ENCODE data around the gene HIF3A.

The HIF3A gene

GRCh38 chr19:46284635-46285034 lies 12.2 kb upstream of the HIF3A start:
- no peak overlapping the region for H3K4me3 ChIP-seq (ENCODE audit: low read depth, low read length)
- TF ChIP-seq, protein P1, sequence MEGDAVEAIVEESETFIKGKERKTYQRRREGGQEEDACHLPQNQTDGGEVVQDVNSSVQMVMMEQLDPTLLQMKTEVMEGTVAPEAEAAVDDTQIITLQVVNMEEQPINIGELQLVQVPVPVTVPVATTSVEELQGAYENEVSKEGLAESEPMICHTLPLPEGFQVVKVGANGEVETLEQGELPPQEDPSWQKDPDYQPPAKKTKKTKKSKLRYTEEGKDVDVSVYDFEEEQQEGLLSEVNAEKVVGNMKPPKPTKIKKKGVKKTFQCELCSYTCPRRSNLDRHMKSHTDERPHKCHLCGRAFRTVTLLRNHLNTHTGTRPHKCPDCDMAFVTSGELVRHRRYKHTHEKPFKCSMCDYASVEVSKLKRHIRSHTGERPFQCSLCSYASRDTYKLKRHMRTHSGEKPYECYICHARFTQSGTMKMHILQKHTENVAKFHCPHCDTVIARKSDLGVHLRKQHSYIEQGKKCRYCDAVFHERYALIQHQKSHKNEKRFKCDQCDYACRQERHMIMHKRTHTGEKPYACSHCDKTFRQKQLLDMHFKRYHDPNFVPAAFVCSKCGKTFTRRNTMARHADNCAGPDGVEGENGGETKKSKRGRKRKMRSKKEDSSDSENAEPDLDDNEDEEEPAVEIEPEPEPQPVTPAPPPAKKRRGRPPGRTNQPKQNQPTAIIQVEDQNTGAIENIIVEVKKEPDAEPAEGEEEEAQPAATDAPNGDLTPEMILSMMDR (IDR thresholded peaks at IDR 0.05; ENCODE audit: borderline replicate concordance, insufficient read depth, low read depth, low read length): no peak

DNA sequence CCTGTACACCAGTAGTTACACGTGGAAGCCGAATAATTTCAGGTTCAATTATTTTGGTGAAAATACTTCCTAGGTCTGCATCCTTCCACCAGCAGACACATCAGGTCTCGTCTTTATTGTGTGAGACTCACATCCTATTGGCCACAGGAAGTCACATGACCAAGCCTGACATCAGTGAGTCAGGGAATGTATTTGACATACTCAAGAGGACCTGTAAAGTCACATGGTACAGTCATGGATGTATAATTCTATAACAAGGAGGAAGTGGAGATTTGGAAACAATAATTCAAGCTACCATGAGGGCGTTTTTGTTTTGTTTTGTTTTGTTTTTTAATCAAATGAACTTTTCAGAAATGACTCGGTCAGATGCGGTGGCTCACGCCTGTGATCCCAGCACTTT lies 9.3 kb upstream of the HIF3A start:
- no peak overlapping the region for H3K4me3 ChIP-seq (ENCODE audit: low read depth, low read length)
- TF ChIP-seq, protein P1 (IDR thresholded peaks at IDR 0.05; ENCODE audit: borderline replicate concordance, insufficient read depth, low read depth, low read length): no peak

DNA sequence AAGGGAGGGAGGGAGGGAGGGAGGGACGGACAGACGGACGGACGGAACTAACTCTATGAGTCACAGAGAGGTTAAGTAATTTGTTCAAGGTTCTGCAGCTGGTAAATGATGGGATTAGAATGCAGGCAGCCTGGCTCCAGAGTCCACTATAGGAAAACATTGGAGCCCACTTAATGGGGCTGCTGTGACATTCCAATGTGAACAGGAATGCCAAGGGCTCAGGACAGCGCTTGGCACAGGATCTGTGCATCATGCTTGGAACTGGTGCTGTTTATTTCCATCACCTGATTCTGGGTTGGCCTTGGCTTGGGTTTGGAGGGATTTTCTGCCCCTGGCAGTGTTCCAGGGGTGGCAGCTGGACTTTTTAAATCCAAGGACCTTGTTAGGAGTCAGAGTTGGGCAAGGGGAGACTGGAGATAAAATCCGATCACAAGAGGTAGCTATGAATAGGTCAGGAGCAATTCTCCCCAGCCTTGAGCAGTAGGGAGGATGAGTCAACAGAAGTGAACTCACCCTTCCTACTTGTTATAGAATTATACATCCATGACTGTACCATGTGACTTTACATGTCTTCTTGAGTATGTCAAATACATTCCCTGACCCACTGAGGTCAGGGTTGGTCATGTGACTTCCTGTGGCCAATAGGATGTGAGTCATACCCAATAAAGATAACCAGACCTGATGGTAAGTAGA lies 7.8 kb upstream of the HIF3A start:
- TF ChIP-seq, protein P1 (IDR thresholded peaks at IDR 0.05; ENCODE audit: borderline replicate concordance, insufficient read depth, low read depth, low read length): no peak
- H3K4me3 ChIP-seq (ENCODE audit: low read depth, low read length): no peak overlapping the region

- H3K4me3 ChIP-seq (ENCODE audit: low read depth, low read length): no peak overlapping the region
- TF ChIP-seq, protein P1 (IDR thresholded peaks at IDR 0.05; ENCODE audit: borderline replicate concordance, insufficient read depth, low read depth, low read length): no peak
Measured at GRCh38 chr19:46289724-46290619, 6.9 kb upstream of the HIF3A start.

DNA sequence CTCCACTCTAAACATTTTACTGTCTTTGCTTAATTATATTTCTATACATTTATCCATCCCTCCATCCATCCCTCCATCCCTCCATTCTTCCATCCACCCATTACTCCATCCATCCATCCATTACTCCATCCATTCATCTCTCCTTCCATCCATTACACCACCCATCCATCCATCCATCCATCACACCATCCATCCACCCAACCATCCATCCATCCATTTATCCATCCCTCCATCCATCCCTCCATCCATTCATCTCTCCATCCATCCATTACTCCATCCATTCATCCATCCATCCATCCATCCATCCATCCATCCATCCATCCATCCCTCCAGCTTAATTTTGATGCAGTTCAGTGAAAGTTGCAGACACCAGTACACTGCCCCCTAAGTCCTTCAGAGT lies 5.0 kb upstream of the HIF3A start:
- TF ChIP-seq, protein P1 (IDR thresholded peaks at IDR 0.05; ENCODE audit: borderline replicate concordance, insufficient read depth, low read depth, low read length): no peak
- H3K4me3 ChIP-seq (ENCODE audit: low read depth, low read length): no peak overlapping the region

DNA sequence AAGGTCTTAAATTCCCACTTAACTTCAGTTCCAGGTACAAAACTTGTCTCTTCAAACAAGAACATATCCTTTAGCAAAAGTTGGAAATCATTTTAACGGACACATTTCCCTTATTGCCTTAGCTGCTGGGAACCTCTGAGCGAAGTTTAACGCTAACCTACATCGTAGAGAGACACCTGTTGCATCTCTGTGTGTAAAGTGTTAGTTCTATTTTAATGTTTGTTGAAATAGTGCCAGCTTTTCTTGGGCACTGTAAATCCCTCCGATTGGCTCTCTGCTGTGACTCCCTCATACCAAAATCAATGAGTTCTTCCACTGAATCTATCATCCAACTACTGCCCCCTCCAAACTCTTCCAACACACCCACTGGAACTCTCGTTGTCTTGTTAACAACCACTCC lies 2.3 kb upstream of the HIF3A start:
- H3K4me3 ChIP-seq (ENCODE audit: low read depth, low read length): no peak overlapping the region
- TF ChIP-seq, protein P1 (IDR thresholded peaks at IDR 0.05; ENCODE audit: borderline replicate concordance, insufficient read depth, low read depth, low read length): no peak

Data from GM12875 (cell line).